A549 (cell line): ENCODE data around the gene CPEB4. TPM values are rescaled to one million over a fixed set of nuclear protein-coding genes. Genes with fewer than 3 reads are reported as not detected.

Experiments
- ATAC-seq, 2 experiments: fragments of 200-7000 bp in 1 of 2; fragments of >200 bp in 1 of 2; cut with Nextera tagmentation in 1 of 2; cut with Tn5 transposase in 1 of 2; 3 replicates each; pipeline versions ENCODE4 v1.8.0 to v1.9.1; 2018 to 2020; ENCODE audit warnings: mild to moderate bottlenecking in 1 of 2, moderate library complexity in 1 of 2
- CTCF ChIA-PET: fragments of 300-600 bp; sonication (Branson Sonifier 250); formaldehyde crosslinking; extraction: SDS; loops from one replicate; lab custom pipeline; 2021; ENCODE audit warnings: antibody characterized with exemption, inconsistent platforms; lab: Yijun Ruan, JAX
- POLR2A ChIA-PET: fragments of 350-600 bp; formaldehyde crosslinking; extraction: SDS; loops from one replicate; lab custom pipeline; 2021; ENCODE audit warnings: antibody characterized with exemption, inconsistent platforms; lab: Yijun Ruan, JAX
- DNase-seq, 2 experiments: peaks; one replicate each; pipeline versions ENCODE4 v3.0.0 to v3.0.0-alpha.2; 2011 to 2016; ENCODE audit warnings: low read depth in 1 of 2, low spot score in 1 of 2
- FAIRE-seq: peaks from 2 replicates; lab custom pipeline; 2011; peaks lifted over from hg19 to GRCh38; lab: Jason Lieb, UNC
- H3K27ac ChIP-seq, 2 experiments: fragments of >200 bp; sonication (Bioruptor Twin); formaldehyde crosslinking; 3 replicates each; pipeline ENCODE4 v1.5.1; 2016 to 2017
- H3K4me1 ChIP-seq: fragments of >200 bp; sonication (Bioruptor Twin); formaldehyde crosslinking; 3 replicates; pipeline ENCODE4 v1.6.1; 2016
- H3K4me2 ChIP-seq: fragments of >200 bp; sonication (Bioruptor Twin); formaldehyde crosslinking; 3 replicates; pipeline ENCODE4 v1.6.1; 2016
- H3K4me3 ChIP-seq: fragments of >200 bp; sonication (Bioruptor Twin); formaldehyde crosslinking; 3 replicates; pipeline ENCODE4 v1.5.1; 2016
- H3K9me3 ChIP-seq: fragments of >200 bp; sonication (Bioruptor Twin); formaldehyde crosslinking; 3 replicates; pipeline ENCODE4 v1.6.1; 2016
- BHLHE40 ChIP-seq: IDR thresholded peaks from 2 replicates; pipeline ENCODE4 v1.6.1; 2012; ENCODE audit warnings: low read depth, low read length, inconsistent platforms
- E2F6 ChIP-seq: IDR thresholded peaks from 2 replicates; pipeline ENCODE4 v1.6.1; 2012; ENCODE audit warnings: low read depth, borderline replicate concordance
- EHMT2 ChIP-seq: fragments of 200-600 bp; sonication (generic); IDR thresholded peaks from 2 replicates; pipeline ENCODE4 v1.6.1; 2016; ENCODE audit warnings: antibody characterized with exemption, low read depth, mild to moderate bottlenecking, moderate library complexity
- ELK1 ChIP-seq: fragments of 150-350 bp; IDR thresholded peaks from 2 replicates; pipeline ENCODE4 v1.6.1; 2014; ENCODE audit warnings: low read depth, mild to moderate bottlenecking, low read length
- EP300 ChIP-seq, 2 experiments: fragments of >200 bp; sonication (Bioruptor Twin); formaldehyde crosslinking; IDR thresholded peaks; 2 replicates in 1 of 2; 3 replicates in 1 of 2; pipeline ENCODE4 v1.6.1; 2016 to 2017
- FOSB ChIP-seq: fragments of 250-450 bp; sonication (Bioruptor Pico); IDR thresholded peaks from 2 replicates; pipeline ENCODE4 v1.5.0; 2020; ENCODE audit warnings: mild to moderate bottlenecking, moderate library complexity
- HOXA7 ChIP-seq: fragments of 250-450 bp; sonication (Bioruptor Pico); IDR thresholded peaks from 2 replicates; pipeline ENCODE4 v1.5.0; 2020; ENCODE audit warnings: mild to moderate bottlenecking, moderate library complexity
- MAFK ChIP-seq: fragments of 450-650 bp; IDR thresholded peaks from 2 replicates; pipeline ENCODE4 v1.6.1; 2014; ENCODE audit not compliant: partially characterized antibody
- NR3C1 ChIP-seq: fragments of >200 bp; sonication (Bioruptor Twin); formaldehyde crosslinking; IDR thresholded peaks from 3 replicates; pipeline ENCODE4 v1.6.1; 2017
- PBX3 ChIP-seq: IDR thresholded peaks from 2 replicates; pipeline ENCODE4 v1.6.1; 2012
- POLR2AphosphoS2 ChIP-seq: conservative IDR thresholded peaks from 2 replicates; pipeline ENCODE4 v1.6.1; 2012; ENCODE audit warnings: low read length, improper control_type of control experiment, inconsistent platforms
- RAD21 ChIP-seq, 2 experiments: fragments of >200 bp in 1 of 2; sonication (Bioruptor Twin) in 1 of 2; formaldehyde crosslinking in 1 of 2; IDR thresholded peaks in 1 of 2; conservative IDR thresholded peaks in 1 of 2; 2 replicates in 1 of 2; 3 replicates in 1 of 2; pipeline ENCODE4 v1.6.1; 2012 to 2018; ENCODE audit warnings: inconsistent platforms in 1 of 2
- RARB ChIP-seq: fragments of 250-450 bp; sonication (Bioruptor Pico); IDR thresholded peaks from 2 replicates; pipeline ENCODE4 v1.8.0; 2021; ENCODE audit warnings: mild to moderate bottlenecking, moderate library complexity
- RNF2 ChIP-seq: fragments of 200-600 bp; sonication (generic); IDR thresholded peaks from 2 replicates; pipeline ENCODE4 v1.6.1; 2016; ENCODE audit warnings: low read depth, mild to moderate bottlenecking, antibody characterized with exemption, moderate library complexity, borderline replicate concordance
- SMC3 ChIP-seq: fragments of >200 bp; sonication (Bioruptor Twin); formaldehyde crosslinking; IDR thresholded peaks from 3 replicates; pipeline ENCODE4 v1.6.1; 2018; ENCODE audit warnings: inconsistent platforms
- ZC3H11A ChIP-seq: fragments of 450-650 bp; IDR thresholded peaks from 2 replicates; pipeline ENCODE4 v1.6.1; 2014; ENCODE audit warnings: antibody characterized with exemption, mild to moderate bottlenecking
- ZSCAN20 ChIP-seq: fragments of 250-450 bp; sonication (Bioruptor Pico); IDR thresholded peaks from 2 replicates; pipeline ENCODE4 v1.8.0; 2022; ENCODE audit warnings: mild to moderate bottlenecking, moderate library complexity
- whole genome bisulfite sequencing: methylation state at CpG from one replicate; pipeline ENCODE4 v1.1.6; 2017; ENCODE audit errors: missing lambda C conversion rate; 5-methylcytosine and 5-hydroxymethylcytosine counted together
- polyA plus RNA-seq, 4 experiments: library from polyadenylated mRNA; depleted of rRNA in 3 of 4; stranded (reverse); fragments of >200 nt; fragmentation: RNase III in 1 of 4; extraction: RNeasy Plus Mini Kit Qiagen cat#74134 plus additional on column Dnase treatment in 1 of 4; gene quantifications; 2 replicates in 3 of 4; 3 replicates in 1 of 4; pipeline ENCODE4 v1.2.3, GENCODE V29; 2011 to 2017
- TF ChIP-seq, protein P1 (sequence below): IDR thresholded peaks from 2 replicates; pipeline ENCODE4 v1.6.1; 2012
- TF ChIP-seq, protein P2 (sequence below): fragments of >200 bp; sonication (Bioruptor Twin); formaldehyde crosslinking; IDR thresholded peaks from 3 replicates; pipeline ENCODE4 v1.5.1; 2016
- TF ChIP-seq, protein P3 (sequence below): fragments of 250-450 bp; sonication (Bioruptor Pico); IDR thresholded peaks from 2 replicates; pipeline ENCODE4 v1.5.0; 2021; ENCODE audit warnings: mild to moderate bottlenecking, moderate library complexity, borderline replicate concordance

The CPEB4 gene
- polyA plus RNA-seq, 2 of the 4 experiments (the other 2 are of a cell fraction): 11.4 to 50.0 TPM

- CTCF ChIA-PET: interaction anchor here (0.7 to 0.9 kb wide), 2 partner anchors 10 to 265 kb away, joined by 3 read pairs; no protein-coding TSS in a partner anchor
- POLR2A ChIA-PET: interaction anchor here (0.7 kb wide), 1 partner anchor 10 kb away, joined by 5 read pairs; no protein-coding TSS in a partner anchor
- 0 out of 3 replicates have a peak, but pooled peaks cover under 1% of the 10 kb centered on the region for H3K4me1 ChIP-seq
- FAIRE-seq (no peak), DNase-seq (no peak), ATAC-seq (no peak)
- H3K27ac ChIP-seq: no peak overlapping the region
- WGBS: 72% methylated on average over 1 of the region's 1 CpG
- no peak overlapping the region for H3K4me2 ChIP-seq
- peaks cover 26% of the 10 kb centered on the region; the same call in 2 of the 3 replicates for H3K9me3 ChIP-seq
- no peak overlapping the region for H3K4me3 ChIP-seq
- TF ChIP-seq NR3C1 (no peak), E2F6 (no peak), PBX3 (no peak), EP300 (IDR thresholded peaks at IDR 0.05) (no peak), SMC3 (no peak), MAFK (no peak), ZSCAN20 (CRISPR knock-in tag) (no peak), RARB (no peak), FOSB (CRISPR knock-in tag) (no peak), HOXA7 (CRISPR knock-in tag) (no peak), ELK1 (no peak), RAD21 (conservative IDR thresholded peaks at IDR 0.05 in 1 of 2, IDR thresholded peaks at IDR 0.05 in 1 of 2) (no peak), ZC3H11A (no peak), POLR2AphosphoS2 (no peak), RNF2 (no peak), BHLHE40 (no peak), EHMT2 (no peak)
- TF ChIP-seq, protein P1, sequence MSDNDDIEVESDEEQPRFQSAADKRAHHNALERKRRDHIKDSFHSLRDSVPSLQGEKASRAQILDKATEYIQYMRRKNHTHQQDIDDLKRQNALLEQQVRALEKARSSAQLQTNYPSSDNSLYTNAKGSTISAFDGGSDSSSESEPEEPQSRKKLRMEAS: no peak
- TF ChIP-seq, protein P2, sequence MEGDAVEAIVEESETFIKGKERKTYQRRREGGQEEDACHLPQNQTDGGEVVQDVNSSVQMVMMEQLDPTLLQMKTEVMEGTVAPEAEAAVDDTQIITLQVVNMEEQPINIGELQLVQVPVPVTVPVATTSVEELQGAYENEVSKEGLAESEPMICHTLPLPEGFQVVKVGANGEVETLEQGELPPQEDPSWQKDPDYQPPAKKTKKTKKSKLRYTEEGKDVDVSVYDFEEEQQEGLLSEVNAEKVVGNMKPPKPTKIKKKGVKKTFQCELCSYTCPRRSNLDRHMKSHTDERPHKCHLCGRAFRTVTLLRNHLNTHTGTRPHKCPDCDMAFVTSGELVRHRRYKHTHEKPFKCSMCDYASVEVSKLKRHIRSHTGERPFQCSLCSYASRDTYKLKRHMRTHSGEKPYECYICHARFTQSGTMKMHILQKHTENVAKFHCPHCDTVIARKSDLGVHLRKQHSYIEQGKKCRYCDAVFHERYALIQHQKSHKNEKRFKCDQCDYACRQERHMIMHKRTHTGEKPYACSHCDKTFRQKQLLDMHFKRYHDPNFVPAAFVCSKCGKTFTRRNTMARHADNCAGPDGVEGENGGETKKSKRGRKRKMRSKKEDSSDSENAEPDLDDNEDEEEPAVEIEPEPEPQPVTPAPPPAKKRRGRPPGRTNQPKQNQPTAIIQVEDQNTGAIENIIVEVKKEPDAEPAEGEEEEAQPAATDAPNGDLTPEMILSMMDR: no peak
- TF ChIP-seq, protein P3, sequence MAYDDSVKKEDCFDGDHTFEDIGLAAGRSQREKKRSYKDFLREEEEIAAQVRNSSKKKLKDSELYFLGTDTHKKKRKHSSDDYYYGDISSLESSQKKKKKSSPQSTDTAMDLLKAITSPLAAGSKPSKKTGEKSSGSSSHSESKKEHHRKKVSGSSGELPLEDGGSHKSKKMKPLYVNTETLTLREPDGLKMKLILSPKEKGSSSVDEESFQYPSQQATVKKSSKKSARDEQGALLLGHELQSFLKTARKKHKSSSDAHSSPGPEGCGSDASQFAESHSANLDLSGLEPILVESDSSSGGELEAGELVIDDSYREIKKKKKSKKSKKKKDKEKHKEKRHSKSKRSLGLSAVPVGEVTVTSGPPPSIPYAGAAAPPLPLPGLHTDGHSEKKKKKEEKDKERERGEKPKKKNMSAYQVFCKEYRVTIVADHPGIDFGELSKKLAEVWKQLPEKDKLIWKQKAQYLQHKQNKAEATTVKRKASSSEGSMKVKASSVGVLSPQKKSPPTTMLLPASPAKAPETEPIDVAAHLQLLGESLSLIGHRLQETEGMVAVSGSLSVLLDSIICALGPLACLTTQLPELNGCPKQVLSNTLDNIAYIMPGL (CRISPR knock-in tag): no peak
- TF ChIP-seq, all 56 proteins: peak for 0
These were observed 41.1 kb upstream of the CPEB4 start for GRCh38 chr5:173846929-173847501.
